ENCODE data around the gene WNK1. TPM values are rescaled to one million over a fixed set of nuclear protein-coding genes. Genes with fewer than 3 reads are reported as not detected.
"Not testable (repeated sequence)": the region's sequence is repeated elsewhere in the genome, so short reads cannot be mapped to it uniquely, and the experiment has no call there.

WNK1 gene
- total RNA-seq, 1 experiment from 2014 or later = 83.3 TPM

DNA sequence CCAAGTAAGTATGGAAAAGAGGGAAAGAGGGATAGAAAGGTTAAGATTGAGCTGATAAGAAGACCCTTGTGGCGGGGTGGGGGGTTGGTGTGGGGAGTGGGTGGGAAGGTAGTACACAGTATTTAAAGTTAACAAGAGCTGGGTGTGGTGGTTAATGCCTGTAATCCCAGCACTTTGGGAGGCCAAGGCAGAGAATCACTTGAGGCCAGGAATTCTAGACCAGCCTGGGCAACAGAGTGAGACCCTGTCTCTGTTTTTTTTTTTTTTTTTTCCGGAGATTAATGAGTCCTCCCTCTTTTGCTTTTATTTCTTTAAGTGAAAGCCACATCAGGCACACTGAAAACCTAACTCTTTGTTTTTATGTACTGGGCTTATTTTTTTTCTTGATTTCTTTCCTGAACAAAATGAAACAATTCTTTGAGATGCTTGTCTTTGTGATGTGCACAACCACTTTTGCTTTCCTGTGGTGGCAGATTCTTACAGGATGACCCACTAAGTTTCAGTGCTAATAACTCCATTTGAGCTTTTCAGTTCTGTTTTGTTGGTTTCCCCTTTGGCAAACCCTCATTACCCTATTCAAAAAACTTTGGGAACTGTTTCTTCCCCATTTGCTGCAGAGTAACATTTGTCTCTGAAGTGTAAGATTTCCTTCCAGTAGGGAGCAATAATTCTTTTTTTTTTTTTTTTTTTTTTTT lies 54.8 kb downstream of the WNK1 start:
- no peak overlapping the region for H3K27ac ChIP-seq
- no peaks in the 10 kb centered on the region for H3K9me3 ChIP-seq (replicated peaks)
- peaks cover 9% of the 10 kb centered on the region; the same call in 1 of the 2 replicates for H3K4me1 ChIP-seq
- DNase-seq = no peak
- H3K36me3 ChIP-seq = no peaks in the 10 kb centered on the region; the same call in 1 of the 2 replicates
- no peak overlapping the region for H3K4me3 ChIP-seq
- no peaks in the 10 kb centered on the region for H3K27me3 ChIP-seq

DNA sequence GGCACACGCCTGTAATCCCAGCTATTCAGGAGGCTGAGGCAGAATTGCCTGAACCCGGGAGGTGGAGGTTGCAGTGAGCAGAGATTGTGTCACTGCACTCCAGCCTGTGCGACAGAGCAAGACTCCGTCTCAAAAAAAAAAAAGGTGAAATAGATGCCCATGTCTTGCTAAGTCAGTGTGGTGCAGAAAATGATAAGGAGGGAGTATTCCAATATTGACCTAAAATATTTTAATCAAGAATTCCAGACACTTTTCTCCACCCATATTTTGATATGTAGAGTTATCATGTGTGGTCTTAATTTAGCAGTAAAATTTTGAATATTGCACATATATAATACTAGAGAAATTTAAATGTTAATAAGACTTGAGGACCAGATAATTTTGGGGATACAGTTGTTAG lies 57.7 kb downstream of the WNK1 start:
- Histone ChIP-seq H3K27me3 (no peaks in the 10 kb centered on the region), H3K27ac (no peak overlapping the region), H3K4me3 (no peak overlapping the region), H3K9me3 (replicated peaks) (no peaks in the 10 kb centered on the region), H3K4me1 (peaks cover 7% of the 10 kb centered on the region; the same call in 1 of the 2 replicates), H3K36me3 (peaks cover 12% of the 10 kb centered on the region)
- DNase-seq = no peak

DNA sequence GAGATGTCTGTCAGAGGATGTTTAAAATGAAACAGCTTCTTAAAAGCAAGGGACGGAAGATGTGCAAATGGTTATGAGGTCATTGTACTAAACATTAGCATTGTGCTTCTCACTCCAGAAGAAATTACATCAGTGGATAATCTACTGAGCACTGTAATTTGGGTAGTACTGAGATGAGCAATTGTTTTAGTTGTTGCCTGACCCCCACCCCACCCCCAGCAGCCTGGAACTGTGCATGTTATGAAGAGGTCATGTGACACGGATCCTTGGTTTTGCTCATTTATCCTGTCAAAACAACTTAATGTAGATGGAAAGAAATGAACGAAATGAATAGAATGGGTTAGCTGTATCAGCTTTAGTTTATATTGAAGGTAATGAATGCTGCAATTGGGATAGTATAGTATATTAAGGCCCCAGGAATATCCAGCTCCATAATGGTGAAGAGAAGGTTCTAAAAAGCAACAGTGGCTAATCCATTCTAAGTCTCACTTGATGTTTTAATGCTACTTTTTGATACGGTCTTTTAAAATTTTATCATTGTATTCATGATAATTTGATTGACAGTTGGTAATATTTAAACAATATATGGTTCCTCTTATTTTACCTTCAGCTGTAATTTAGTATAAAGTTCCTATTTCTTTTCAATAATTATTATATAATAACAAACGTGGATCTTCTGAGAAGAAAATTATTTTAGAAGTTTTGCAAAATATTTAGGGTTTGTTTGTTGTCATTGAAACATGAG lies 58.5 kb downstream of the WNK1 start:
- no peak overlapping the region for H3K4me3 ChIP-seq
- H3K36me3 ChIP-seq = peaks cover 16% of the 10 kb centered on the region
- no peaks in the 10 kb centered on the region for H3K9me3 ChIP-seq (replicated peaks)
- H3K27me3 ChIP-seq = no peaks in the 10 kb centered on the region
- DNase-seq = no peak
- H3K27ac ChIP-seq = no peak overlapping the region
- H3K4me1 ChIP-seq = peaks cover 5% of the 10 kb centered on the region; the same call in 1 of the 2 replicates

DNA sequence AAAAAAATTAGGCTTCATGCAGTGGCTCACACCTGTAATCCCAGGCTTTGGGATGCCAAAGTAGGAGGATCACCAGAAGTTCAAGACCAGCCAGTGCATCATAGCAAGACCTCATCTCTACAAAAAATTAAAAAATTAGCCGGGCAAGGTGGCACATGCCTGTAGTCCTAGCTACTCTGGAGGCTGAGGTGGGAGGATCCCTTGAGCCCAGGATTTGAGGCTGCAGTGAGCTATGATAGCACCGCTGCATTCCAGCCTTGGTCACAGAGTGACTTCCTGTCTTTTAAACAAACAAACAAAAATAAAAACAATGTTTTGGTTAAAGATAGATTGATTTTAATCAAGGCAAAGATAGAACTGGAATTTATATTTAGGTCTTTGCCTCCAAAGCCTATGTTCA lies 60.6 kb downstream of the WNK1 start:
- Histone ChIP-seq H3K4me1 (peaks cover 5% of the 10 kb centered on the region; the same call in 1 of the 2 replicates), H3K9me3 (replicated peaks) (no peaks in the 10 kb centered on the region), H3K27me3 (no peaks in the 10 kb centered on the region), H3K36me3 (peaks cover 22% of the 10 kb centered on the region), H3K27ac (no peak overlapping the region), H3K4me3 (no peak overlapping the region)
- DNase-seq = no peak

DNA sequence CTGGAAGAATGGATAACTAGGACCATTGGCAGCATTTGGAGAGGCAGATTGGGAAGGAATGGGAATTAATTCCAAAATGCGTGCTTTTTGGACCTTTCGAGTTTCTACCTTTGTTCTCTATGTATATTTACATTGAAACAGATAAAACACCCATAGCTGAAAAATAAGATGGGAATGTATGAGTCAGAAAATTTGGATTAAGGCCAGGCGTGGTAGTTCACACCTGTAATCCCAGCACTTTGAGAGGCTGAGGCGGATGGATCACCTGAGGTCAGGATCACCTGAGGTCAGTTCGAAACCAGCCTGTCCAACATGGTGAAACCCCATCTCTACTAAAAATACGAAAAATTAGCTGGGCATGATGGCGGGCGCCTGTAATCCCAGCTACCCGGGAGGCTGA lies 65.1 kb downstream of the WNK1 start:
- not testable (repeated sequence) for H3K27ac ChIP-seq; H3K4me1 ChIP-seq; H3K9me3 ChIP-seq (replicated peaks); DNase-seq; H3K4me3 ChIP-seq; H3K27me3 ChIP-seq
- peaks cover 38% of the 10 kb centered on the region for H3K36me3 ChIP-seq

DNA sequence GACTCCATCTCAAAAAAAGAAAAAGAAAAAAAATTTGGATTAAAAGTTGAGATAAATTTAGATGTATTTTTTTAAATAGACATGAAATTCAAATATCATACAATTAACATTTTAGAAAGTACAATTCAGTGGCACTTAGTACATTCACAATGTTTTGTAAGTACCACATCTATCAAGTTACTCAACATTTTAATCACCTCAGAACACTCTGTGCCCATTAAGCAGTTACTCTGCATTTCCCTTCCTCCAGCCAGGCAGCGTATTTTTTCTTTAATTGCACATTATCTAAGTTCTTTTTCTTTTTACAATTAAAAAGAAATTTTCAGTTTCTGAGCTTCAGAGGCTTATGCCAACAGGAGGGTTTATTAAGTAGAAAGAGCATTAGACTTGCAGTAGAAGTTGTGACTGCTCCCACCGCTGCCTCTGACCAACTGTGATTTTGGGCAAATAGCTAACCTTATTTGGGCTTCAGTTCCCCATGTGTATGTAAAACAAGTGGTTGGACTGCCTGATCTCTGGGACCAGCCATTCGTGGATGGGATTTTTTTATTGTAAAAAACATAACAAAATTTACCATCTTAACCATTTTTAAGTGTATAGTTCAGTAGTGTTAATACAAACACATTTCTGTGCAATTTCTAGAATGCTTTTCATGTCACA lies 65.7 kb downstream of the WNK1 start:
- Histone ChIP-seq H3K27me3 (no peaks in the 10 kb centered on the region), H3K36me3 (peaks cover 38% of the 10 kb centered on the region), H3K4me3 (no peak overlapping the region), H3K9me3 (replicated peaks) (no peaks in the 10 kb centered on the region; the same call in 1 of the 2 replicates), H3K27ac (no peak overlapping the region), H3K4me1 (no peaks in the 10 kb centered on the region)
- DNase-seq = no peak

DNA sequence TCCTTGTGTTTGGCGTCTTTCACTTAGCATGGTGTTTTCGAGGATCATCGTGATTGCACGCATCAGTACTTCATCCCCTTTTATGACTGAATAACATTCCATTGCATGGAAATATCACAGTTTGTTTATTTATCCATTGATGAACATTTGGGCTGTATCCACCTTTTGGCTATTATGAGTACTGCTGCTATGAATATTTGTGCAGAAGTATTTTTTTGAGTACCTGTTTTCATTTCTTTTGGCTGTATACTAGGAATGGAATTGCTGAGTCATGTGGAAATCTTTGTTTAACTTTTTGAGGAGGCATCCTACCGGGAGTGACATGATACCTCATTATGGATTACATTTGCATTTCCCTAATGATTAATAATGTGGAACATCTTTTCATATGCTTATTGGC lies 66.4 kb downstream of the WNK1 start:
- Histone ChIP-seq H3K4me3 (no peak overlapping the region), H3K4me1 (no peaks in the 10 kb centered on the region), H3K27me3 (no peaks in the 10 kb centered on the region), H3K9me3 (replicated peaks) (no peaks in the 10 kb centered on the region; the same call in 1 of the 2 replicates), H3K36me3 (peaks cover 35% of the 10 kb centered on the region), H3K27ac (no peak overlapping the region)
- no peak for DNase-seq

DNA sequence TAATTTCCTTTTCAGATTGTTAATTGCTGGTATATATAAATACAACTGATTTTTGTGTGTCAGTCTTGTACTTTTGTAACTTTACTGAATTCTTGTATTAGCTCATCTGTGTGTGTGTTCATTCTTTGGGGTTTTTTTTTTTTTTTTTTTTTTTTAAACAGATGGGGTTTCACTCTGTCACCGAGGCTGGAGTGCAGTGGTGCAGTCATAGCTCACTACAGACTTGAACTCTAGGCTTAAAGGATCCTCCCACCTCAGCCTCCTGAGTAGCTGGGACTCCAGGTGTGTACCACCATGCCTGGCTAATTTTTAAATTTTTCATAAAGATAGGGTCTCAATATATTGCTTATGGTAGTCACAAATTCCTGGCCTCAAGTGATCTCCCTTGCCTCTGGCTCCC lies 68.0 kb downstream of the WNK1 start:
- no peak overlapping the region for H3K4me3 ChIP-seq
- H3K4me1 ChIP-seq = no peaks in the 10 kb centered on the region
- H3K27me3 ChIP-seq = no peaks in the 10 kb centered on the region
- peaks cover 23% of the 10 kb centered on the region for H3K36me3 ChIP-seq
- no peak for DNase-seq
- no peaks in the 10 kb centered on the region; the same call in 1 of the 2 replicates for H3K9me3 ChIP-seq (replicated peaks)
- H3K27ac ChIP-seq = no peak overlapping the region

DNA sequence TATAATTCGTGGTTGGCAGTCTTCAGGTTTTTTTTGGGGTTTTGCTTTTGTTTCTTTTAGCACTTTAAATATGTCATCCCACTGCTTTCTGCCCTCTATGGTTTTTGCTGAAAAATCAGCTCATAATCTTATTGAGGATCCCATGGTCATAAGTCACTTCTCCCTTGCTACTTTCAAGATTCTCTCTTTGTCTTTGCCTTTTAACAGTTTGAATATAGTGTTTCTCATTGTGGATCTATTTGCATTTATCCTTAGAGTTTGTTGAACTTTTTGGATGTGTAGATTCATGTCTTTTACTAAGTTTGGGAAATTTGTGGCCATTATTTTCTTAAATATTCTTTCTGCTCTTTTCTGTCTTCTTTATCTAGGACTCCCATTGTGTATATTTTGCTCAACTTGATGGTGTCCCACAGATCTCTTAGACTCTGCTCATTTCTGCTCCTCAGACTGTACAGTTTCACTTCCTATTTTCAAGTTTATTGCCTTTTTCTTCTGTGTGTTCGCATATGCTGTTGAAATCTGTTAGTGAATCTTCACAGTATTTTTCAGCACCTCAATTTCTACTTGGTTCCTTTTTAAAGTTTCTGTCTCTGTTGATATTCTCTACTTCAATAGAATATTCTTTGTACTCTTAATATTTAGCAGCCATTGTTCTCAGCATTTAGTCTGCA lies 70.8 kb downstream of the WNK1 start:
- H3K4me3 ChIP-seq = no peak overlapping the region
- H3K27ac ChIP-seq = no peak overlapping the region
- DNase-seq = no peak
- no peaks in the 10 kb centered on the region for H3K4me1 ChIP-seq
- peaks cover 28% of the 10 kb centered on the region for H3K36me3 ChIP-seq
- H3K9me3 ChIP-seq (replicated peaks) = no peaks in the 10 kb centered on the region; the same call in 1 of the 2 replicates
- H3K27me3 ChIP-seq = no peaks in the 10 kb centered on the region

DNA sequence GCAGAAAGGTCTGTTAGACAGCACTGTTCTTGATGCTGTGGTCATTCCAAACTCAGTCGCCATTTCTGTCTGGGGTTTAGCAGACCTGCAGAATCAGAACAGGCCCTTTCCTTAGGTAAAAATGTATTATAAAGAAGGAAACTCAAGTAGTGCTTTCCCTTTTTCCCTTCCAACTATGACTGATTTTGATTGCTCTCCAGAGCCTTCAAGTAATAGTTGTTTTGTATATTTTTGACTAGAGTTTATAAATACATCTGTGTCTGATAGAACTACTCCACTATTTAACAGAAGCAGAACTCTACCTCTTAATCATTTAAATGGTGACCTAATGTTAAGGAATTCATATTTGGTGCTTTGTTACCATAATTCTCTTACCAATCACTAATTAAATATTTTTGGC lies 74.0 kb downstream of the WNK1 start:
- DNase-seq = no peak
- Histone ChIP-seq H3K4me3 (no peak overlapping the region), H3K9me3 (replicated peaks) (no peaks in the 10 kb centered on the region), H3K36me3 (peaks cover 39% of the 10 kb centered on the region), H3K27me3 (no peaks in the 10 kb centered on the region), H3K4me1 (no peaks in the 10 kb centered on the region), H3K27ac (no peak overlapping the region)

DNA sequence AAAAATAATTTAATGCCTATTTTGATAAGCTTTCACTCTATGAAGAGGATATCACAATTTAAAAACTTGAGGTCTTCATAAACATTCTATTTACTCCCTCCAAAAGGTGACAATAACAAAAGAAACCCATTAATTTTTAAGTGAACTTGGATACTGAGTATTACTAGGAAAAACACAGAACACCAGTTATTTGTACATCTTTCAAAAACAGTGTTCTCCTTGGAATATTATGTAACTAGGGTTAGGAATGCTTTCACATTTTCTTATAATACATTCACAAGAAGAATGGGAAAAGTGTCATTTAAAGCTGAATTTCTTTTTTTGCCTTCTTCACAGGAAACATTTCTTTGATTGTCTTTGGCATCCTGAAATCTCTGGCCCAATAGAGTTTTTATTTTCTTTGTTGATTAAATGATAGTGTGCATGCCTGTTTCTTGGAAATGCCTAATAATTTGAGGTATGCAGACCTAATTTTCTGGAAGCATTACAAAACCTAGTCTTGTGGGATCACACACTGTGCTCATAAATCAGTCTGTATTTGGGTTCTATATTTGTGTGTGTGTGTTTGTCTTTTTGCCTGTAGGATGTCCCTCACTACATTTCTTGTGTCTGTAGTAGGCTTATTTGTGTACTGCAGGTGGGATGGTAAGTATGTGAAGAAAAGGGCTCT lies 76.5 kb downstream of the WNK1 start:
- no peaks in the 10 kb centered on the region for H3K27me3 ChIP-seq
- H3K4me3 ChIP-seq = no peak overlapping the region
- DNase-seq = no peak
- no peaks in the 10 kb centered on the region for H3K9me3 ChIP-seq (replicated peaks)
- peaks cover 53% of the 10 kb centered on the region for H3K36me3 ChIP-seq
- H3K4me1 ChIP-seq = no peaks in the 10 kb centered on the region
- H3K27ac ChIP-seq = no peak overlapping the region

DNA sequence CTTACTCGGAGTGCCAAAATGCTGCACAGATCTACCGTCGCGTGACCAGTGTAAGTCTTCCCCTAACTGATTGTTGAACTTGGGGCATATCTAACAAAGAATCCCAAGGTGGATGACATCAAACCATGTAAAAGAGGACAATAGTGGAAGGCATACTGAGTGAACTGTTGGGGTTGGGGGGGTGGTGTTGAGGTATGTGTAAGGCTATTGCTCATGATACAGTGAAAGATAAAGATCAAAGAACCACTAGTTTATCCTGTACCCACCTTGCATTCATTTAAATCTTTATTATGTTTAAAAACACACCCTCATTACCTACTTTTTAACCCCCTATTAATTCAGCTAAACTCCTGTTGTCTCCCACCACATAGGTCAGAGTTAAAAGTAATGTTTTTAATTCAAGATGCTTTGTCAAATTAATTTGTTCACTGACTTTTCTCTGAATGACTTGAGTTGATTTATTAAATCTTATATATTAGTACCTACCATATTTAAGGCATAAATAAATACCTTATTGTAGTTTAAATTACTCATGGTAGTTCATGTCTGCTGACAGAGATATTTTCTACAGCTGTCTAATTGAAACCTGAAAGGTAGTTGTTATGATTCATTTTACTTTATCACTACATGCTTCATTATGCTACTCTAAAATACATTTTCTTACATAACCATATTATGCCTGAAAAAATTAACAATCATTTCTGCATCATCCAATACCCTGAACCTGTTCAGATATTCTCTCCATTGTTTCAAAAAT lies 77.9 kb downstream of the WNK1 start:
- H3K4me1 ChIP-seq = no peaks in the 10 kb centered on the region
- peaks cover 62% of the 10 kb centered on the region for H3K36me3 ChIP-seq

DNA sequence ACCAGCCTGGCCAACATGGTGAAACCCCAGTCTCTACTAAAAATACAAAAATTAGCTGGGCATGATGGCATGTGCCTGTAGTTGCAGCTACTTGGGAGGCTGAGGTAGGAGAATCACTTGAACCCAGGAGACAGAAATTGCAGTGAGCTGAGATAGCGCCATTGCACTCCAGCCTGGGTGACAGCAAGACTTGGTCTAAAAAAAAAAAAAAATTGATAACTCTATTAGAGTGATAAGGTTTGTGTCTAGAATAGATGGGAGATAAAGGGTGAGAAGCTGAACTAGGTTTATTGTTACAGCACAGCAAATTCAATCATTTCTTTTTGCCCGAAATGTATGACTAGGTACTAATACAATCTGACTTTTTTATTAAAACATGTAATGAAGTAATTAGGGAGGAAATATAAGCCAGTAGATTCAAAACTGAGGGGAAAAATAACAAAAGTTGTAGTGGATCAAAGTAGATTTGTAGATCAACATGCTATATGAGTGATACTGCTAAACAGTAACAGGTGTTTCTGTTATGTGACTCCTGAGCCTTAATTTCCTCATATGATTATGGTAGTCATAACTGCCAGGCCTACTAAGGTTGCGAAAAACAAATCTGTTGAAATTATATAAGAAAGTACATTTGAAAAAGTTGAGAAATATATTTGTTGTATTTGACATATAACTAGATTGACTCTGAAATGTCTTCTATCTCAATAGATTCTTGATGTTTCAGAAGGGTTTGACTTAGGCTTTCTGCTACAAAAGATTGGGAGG lies 83.6 kb downstream of the WNK1 start:
- H3K9me3 ChIP-seq (replicated peaks) = no peaks in the 10 kb centered on the region
- H3K27me3 ChIP-seq = no peaks in the 10 kb centered on the region
- DNase-seq = no peak
- H3K4me1 ChIP-seq = no peaks in the 10 kb centered on the region
- no peak overlapping the region for H3K27ac ChIP-seq
- H3K36me3 ChIP-seq = peaks cover 43% of the 10 kb centered on the region
- H3K4me3 ChIP-seq = no peak overlapping the region

More for the DNA sequence above, 77.9 kb downstream of the WNK1 start:
- H3K4me3 ChIP-seq = no peak overlapping the region
- no peaks in the 10 kb centered on the region for H3K27me3 ChIP-seq
- H3K9me3 ChIP-seq (replicated peaks) = no peaks in the 10 kb centered on the region
- H3K27ac ChIP-seq = no peak overlapping the region
- no peak for DNase-seq

Data from SJCRH30 (cell line).